GM21423 (cell line): ENCODE measurements around the gene PPP1R14B.

ENCODE experiments used
- ATAC-seq: cut with Tn5 transposase; IDR thresholded peaks from one replicate; pipeline ENCODE4 v1.9.1; 2021; ENCODE audit warnings: mild to moderate bottlenecking, moderate library complexity; ENCODE audit not compliant: unreplicated experiment

Gene PPP1R14B

GRCh38 chr11:64218628-64219353, 28.0 kb downstream of the PPP1R14B start:
- ATAC-seq: no peak

GRCh38 chr11:64216879-64217278, 29.9 kb downstream of the PPP1R14B start:
- ATAC-seq: no peak

GRCh38 chr11:64211181-64211872, 35.4 kb downstream of the PPP1R14B start:
- no peak for ATAC-seq

- ATAC-seq: no peak
These were observed 36.3 kb downstream of the PPP1R14B start for GRCh38 chr11:64210301-64211020.

GRCh38 chr11:64209563-64209843, 37.2 kb downstream of the PPP1R14B start:
- ATAC-seq: no peak

- ATAC-seq: no peak
These were observed 37.8 kb downstream of the PPP1R14B start for GRCh38 chr11:64208796-64209562.

GRCh38 chr11:64208086-64208795, 38.5 kb downstream of the PPP1R14B start:
- ATAC-seq: no peak

- peak; percentile 59 for ATAC-seq
These were observed 39.3 kb downstream of the PPP1R14B start for GRCh38 chr11:64207256-64208085.

GRCh38 chr11:64206457-64207255, 40.1 kb downstream of the PPP1R14B start, which contains the start of gene FERMT3:
Gene FERMT3, plus strand, starts transcription at chr11:64206721. Its CDS starts 644 bp downstream, at chr11:64207365.
- ATAC-seq: peak; percentile 50

GRCh38 chr11:64204464-64204989, 42.2 kb downstream of the PPP1R14B start:
- ATAC-seq: no peak

- ATAC-seq: no peak
These were observed 42.7 kb downstream of the PPP1R14B start for GRCh38 chr11:64204080-64204440.

- no peak for ATAC-seq
These were observed 43.2 kb downstream of the PPP1R14B start for GRCh38 chr11:64203421-64204079.

GRCh38 chr11:64202992-64203391, 43.8 kb downstream of the PPP1R14B start:
- ATAC-seq: no peak

- ATAC-seq: no peak
These were observed 45.2 kb downstream of the PPP1R14B start for GRCh38 chr11:64201543-64201942.

GRCh38 chr11:64198511-64198910, 48.2 kb downstream of the PPP1R14B start:
- ATAC-seq: no peak

GRCh38 chr11:64196626-64197025, 50.1 kb downstream of the PPP1R14B start:
- no peak for ATAC-seq
